Ascending aorta (tissue), 2 donors: ENCODE measurements around the gene SIL1. TPM values are rescaled to one million over a fixed set of nuclear protein-coding genes. Genes with fewer than 3 reads are reported as not detected.

Source experiments
- DNase-seq, 2 donors: peaks; one replicate each; pipeline ENCODE4 v3.0.0-alpha.2; 2019; ENCODE audit warnings: low spot score in 2 of 2
- H3K27ac ChIP-seq, 2 donors: fragments of 200-600 bp; sonication (generic); one replicate each; pipeline ENCODE4 v1.5.1; 2016 to 2017; ENCODE audit warnings: mild to moderate bottlenecking in 1 of 2
- H3K27me3 ChIP-seq: fragments of 200-600 bp; sonication (generic); one replicate; pipeline ENCODE4 v1.5.1; 2017
- H3K36me3 ChIP-seq, 2 donors: fragments of 200-600 bp; sonication (generic); one replicate each; pipeline ENCODE4 v1.5.1; 2016
- H3K4me1 ChIP-seq, 2 donors: fragments of 200-600 bp; sonication (generic); one replicate each; pipeline ENCODE4 v1.5.1; 2016 to 2017; ENCODE audit warnings: mild to moderate bottlenecking in 1 of 2
- H3K4me3 ChIP-seq, 2 donors: fragments of 200-600 bp; sonication (generic); one replicate each; pipeline ENCODE4 v1.5.1; 2016 to 2017; ENCODE audit warnings: mild to moderate bottlenecking in 1 of 2
- H3K9me3 ChIP-seq, 2 donors: fragments of 200-600 bp; sonication (generic); one replicate each; pipeline ENCODE4 v1.5.1; 2016
- CTCF ChIP-seq, 3 experiments: fragments of 200-600 bp in 2 of 3; fragments of 450-650 bp in 1 of 3; sonication (generic) in 2 of 3; IDR thresholded peaks; one replicate each; pipeline ENCODE4 v1.5.1; 2016 to 2019; ENCODE audit warnings: antibody characterized with exemption in 3 of 3, mild to moderate bottlenecking in 1 of 3, moderate library complexity in 1 of 3
- intact Hi-C: fragments of 100-400 bp; cut with DNase I; formaldehyde crosslinking; loops from one replicate; pipeline ENCODE4 v1.15.1; 2023
- total RNA-seq: library from RNA; depleted of rRNA; stranded (reverse); fragments of >200 nt; gene quantifications from one replicate; pipeline ENCODE4 v1.1.0, GENCODE V29; 2016

SIL1 gene
- 53.4 TPM for total RNA-seq

DNA sequence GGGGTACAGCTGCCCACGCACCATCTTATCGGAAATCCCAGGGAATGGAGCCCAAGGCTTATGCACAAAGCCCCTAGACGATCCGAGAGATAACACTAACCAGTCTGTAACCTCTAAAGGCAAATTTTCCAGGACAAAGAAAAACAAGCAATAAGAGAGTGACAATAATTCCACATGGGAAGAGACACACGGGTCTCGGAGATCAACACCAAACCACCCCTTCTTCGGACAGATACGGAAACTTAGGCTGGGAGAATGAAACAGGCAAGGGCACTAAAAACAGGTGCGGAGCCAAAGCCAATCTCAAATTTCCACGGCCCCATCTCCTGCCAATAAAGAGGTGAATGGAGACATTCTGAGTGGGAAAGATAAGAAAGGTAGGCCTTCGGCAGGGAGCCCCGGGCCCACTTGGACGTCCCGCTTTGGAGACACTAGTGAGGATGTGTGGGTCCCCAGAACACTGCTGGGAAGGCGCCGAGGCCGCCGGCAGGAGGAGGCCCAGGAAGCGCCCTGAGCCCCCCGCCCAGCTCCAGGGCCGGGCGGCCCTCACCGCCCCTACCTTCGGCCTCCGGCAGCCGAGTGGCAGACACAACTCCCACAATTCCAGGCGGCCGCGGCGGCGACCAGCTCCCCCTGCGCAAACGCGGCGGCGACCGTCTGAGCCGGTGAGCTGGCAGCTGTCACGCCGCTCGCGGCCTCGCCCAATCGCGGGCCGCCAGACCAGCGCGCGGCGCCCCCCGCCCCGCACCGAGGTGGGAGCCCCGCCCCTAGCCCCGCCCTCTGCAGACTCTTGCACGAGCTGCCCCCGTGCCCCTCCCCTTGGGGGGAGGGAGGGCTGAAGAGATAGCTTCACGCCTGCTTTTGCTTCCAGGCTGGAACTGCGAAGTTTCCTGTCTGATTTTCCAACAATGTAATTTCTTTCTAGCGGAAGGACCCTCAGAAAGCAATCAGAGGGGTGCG lies at the start of gene SIL1:
SIL1 (minus strand) TSS at position 659 of the 960 bp plus-strand sequence. CDS start 70,525 bp downstream, outside the sequence.
- TF ChIP-seq CTCF (IDR thresholded peaks at IDR 0.05): no peak
- intact Hi-C loops: loop anchor here (1.0 to 10.0 kb wide), 7 partner anchors 55 to 655 kb away; partner anchors contain the start of genes CTNNA1, ETF1 and HSPA9
- H3K36me3 ChIP-seq: no peaks in the 10 kb centered on the region
- H3K27ac ChIP-seq: peak within 1 kb of the TSS; percentile 77 to 89
- peaks cover 0 to 9% of the 10 kb centered on the region in 2 donors for H3K4me1 ChIP-seq
- DNase-seq: peak; percentile 84 to 98
- H3K9me3 ChIP-seq: no peaks in the 10 kb centered on the region
- H3K4me3 ChIP-seq: peak within 1 kb of the TSS; percentile 63 to 79
- no peaks in the 10 kb centered on the region for H3K27me3 ChIP-seq

- no peaks in the 10 kb centered on the region for H3K4me1 ChIP-seq
- H3K4me3 ChIP-seq: no peak overlapping the region
- no peak for TF ChIP-seq CTCF (IDR thresholded peaks at IDR 0.05)
- intact Hi-C loops: no loop called here
- H3K36me3 ChIP-seq: no peaks in the 10 kb centered on the region
- H3K27me3 ChIP-seq: no peaks in the 10 kb centered on the region
- DNase-seq: no peak
- H3K27ac ChIP-seq: no peak overlapping the region
- H3K9me3 ChIP-seq: no peaks in the 10 kb centered on the region
Observed at GRCh38 chr5:139246394-139246793, 48.2 kb upstream of the SIL1 start.

- H3K27ac ChIP-seq: no peak overlapping the region
- no peaks in the 10 kb centered on the region for H3K27me3 ChIP-seq
- no peak for DNase-seq
- no peak for TF ChIP-seq CTCF (IDR thresholded peaks at IDR 0.05)
- no peak overlapping the region for H3K4me3 ChIP-seq
- no peaks in the 10 kb centered on the region for H3K36me3 ChIP-seq
- intact Hi-C loops: no loop called here
- no peaks in the 10 kb centered on the region for H3K9me3 ChIP-seq
- no peaks in the 10 kb centered on the region for H3K4me1 ChIP-seq
Observed at GRCh38 chr5:139245637-139246339, 47.6 kb upstream of the SIL1 start.

DNA sequence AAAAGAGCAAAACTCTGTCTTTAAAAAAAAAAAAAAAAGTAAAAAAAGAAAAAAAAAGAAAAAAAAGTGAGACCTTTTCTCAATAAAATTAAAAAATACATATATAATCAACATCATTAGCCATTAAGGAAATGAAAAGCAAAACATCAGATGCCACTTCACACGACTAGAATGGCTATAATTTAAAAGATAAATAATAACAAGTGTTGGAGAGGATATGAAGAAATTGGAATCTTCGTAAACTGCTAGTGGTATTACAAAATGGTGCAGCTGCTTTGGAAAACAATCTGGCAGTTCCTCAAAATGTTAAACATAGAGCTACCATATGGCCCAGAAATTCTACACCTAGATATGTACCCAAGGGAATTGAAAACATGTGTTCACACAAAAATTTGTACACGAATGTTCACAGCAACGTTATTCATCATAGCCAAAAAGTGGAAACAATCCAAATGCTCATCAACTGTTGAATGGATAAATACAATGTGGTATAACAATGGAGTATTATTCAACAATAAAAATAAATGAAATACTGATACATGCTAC lies 45.3 kb upstream of the SIL1 start:
- TF ChIP-seq CTCF (IDR thresholded peaks at IDR 0.05): no peak
- no peak for DNase-seq
- Histone ChIP-seq H3K4me3 (no peak overlapping the region), H3K27me3 (no peaks in the 10 kb centered on the region), H3K9me3 (no peaks in the 10 kb centered on the region), H3K36me3 (no peaks in the 10 kb centered on the region), H3K27ac (no peak overlapping the region), H3K4me1 (no peaks in the 10 kb centered on the region)
- intact Hi-C loops: no loop called here

DNA sequence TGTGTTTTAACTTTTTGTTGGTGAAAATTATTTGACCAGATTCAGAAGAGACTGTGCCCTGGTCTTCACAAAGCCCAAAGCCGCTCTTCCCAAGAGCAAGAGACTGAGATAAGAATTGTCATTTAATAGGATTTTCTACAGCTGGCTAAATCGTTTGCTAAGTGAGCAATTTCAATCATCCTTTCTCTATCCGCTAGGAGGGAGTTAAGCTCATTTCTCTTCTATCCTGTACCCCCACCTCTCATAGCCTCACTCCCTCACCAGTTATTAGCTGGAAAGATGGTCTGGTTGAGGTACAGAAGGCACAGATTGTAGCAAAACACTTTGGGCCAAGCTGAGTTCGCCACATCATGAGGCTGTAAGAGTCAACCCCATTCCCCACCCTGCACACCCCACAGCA lies 43.0 kb upstream of the SIL1 start:
- Histone ChIP-seq H3K27me3 (no peaks in the 10 kb centered on the region), H3K36me3 (no peaks in the 10 kb centered on the region), H3K27ac (no peak overlapping the region), H3K4me3 (no peak overlapping the region), H3K4me1 (no peaks in the 10 kb centered on the region), H3K9me3 (no peaks in the 10 kb centered on the region)
- intact Hi-C loops: no loop called here
- TF ChIP-seq CTCF (IDR thresholded peaks at IDR 0.05): no peak
- DNase-seq: no peak
